Activated T-cell treated with anti-CD3 and anti-CD28 coated beads for 4 hours (primary cell): ENCODE data around the gene MAGI2.
"Not testable (repeated sequence)": the region's sequence is repeated elsewhere in the genome, so short reads cannot be mapped to it uniquely, and the experiment has no call there.

Source experiments
- DNase-seq: peaks from one replicate; pipeline ENCODE4 v3.0.0-alpha.2; 2020

MAGI2 gene

DNA sequence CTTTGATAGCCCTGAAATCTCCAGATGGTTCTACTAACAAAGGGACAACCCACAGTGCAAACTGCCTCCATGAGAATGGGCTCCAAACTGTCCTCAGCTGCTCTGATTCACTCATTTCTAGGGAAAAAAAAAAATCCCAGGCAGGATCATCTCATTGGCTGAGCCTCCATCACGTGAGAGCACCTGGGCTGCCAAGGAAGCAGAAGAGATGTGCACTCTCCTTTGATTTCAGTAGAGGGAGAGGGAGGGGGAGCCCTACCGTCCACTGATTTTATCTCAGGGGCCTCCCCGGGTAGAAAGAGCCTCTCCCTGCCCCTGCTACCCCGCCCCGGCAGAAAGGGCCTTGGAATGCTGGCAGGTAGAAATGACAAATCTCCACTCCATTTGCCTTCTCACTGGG lies 929.5 kb downstream of the MAGI2 start:
- DNase-seq, result no peak

DNA sequence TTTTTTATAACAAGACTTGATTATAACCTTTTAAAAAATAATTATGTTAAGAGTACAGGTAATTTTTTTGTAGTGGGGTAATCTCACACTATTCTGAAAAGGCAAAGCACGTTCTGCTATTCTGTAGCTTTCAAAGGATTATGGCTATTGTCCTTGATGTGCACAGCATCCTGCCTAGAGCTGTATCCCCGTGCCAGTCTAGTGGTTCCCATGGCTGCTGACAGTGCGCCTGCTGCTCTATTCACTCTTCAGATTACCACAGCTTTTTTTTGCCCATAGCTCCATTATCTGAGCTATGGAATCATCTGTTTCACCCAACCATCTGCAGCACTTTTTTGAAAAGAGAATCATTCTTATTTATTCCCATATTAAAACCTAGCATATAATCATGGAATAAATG lies 931.5 kb downstream of the MAGI2 start:
- DNase-seq, result no peak

- DNase-seq, result no peak
These were observed 937.0 kb downstream of the MAGI2 start for GRCh38 chr7:78516450-78516849.

DNA sequence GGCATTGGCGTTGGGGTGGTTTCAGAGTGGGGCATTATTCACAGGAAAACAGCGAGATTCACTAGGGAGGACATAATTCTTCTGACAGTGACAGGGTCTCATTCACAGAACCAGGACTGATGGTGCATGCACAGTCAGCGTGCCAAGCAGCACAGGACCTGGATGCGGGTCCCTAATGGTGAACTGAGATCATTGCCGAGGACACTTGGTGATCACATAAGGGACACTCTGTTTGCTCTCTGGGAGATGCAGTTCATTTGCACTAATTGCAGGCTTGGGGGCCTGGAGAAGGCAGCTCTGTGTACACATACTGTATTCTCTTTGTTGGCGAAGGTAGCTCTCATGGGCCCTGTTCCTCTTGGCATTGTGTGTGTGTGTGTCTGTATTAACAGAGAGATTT lies 938.8 kb downstream of the MAGI2 start:
- DNase-seq, result no peak

DNA sequence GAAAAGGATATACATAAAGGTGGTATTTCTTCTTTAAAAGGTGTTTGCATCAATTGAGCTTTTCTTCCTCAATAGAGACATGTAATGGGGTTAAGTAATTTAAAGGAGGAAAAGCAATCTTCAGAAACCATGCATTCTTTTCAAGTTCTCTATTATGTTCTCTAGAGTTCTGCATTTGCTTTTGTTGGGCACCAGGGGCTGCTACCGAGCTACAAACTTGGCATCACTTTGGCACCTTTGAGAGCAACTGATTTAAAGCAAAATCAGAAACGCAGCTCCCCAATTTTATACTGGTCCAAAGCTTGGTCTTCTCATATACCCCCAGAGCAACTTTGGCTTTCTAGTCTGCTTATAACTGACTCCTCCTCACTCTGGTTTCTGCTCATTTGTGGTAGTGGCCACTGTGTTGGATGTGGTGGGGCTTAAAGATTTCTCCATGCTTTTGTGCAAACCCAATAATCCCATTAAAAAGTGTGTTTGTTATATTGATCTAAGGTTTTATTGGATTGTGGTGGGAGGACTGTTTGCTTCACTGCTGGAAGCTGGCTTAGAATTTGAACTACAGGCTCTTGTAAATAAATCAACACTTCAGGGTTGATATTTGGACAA lies 942.8 kb downstream of the MAGI2 start:
- DNase-seq, result no peak

- DNase-seq, result not testable (repeated sequence)
These were observed 950.2 kb downstream of the MAGI2 start for GRCh38 chr7:78503301-78503700.

- no peak for DNase-seq
These were observed 952.4 kb downstream of the MAGI2 start for GRCh38 chr7:78501064-78501463.

- no peak for DNase-seq
These were observed 953.5 kb downstream of the MAGI2 start for GRCh38 chr7:78499971-78500370.

DNA sequence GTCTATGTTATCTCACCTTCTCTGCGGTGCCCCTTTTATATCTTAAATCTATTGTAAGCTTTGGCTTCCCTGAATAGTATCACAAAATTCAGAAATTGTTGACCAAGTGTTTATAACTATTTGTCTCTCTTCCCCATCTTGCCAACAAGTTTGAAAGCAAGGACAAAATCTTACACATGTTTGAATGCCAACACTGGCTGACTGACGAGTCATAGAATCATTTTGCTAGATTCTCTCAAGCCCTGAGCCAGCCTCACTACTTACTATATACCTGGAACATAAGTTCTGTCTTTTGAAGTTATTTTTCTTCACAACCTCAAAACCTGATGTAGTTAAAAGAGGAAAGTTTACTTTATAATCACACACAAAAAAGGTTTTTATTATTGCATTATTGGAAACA lies 954.2 kb downstream of the MAGI2 start:
- no peak for DNase-seq

DNA sequence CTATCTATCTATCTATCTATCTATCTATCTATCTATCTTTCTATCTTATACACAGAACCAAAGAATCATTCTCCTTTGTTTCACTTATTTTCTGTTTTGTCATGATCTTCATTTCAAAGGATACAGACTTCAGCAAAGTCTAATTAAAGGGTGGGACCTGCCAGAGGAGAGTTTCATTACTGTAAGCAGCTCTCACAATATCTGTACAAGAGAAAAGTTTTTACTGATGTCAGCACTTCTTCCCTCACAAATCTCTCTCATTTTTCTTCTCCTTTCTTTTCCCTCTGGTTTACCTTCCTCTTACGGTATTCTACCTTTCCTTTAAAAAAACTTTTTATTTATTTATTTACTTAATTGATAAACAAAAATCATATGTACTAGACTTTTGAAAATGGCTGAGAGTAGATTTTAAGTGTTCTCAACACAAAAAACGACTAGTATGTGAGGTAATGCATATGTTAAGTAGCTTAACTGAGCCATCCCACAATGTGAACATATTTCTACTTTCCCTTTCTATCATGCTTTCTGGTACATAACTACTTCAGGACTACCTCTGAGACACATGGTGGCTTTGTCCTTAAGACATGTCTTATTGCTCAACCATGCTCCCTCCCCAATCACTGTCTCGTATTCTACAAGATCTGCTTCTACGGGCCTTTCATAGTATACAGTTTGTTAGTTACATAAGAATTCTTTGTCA lies 955.6 kb downstream of the MAGI2 start:
- DNase-seq, result no peak

DNA sequence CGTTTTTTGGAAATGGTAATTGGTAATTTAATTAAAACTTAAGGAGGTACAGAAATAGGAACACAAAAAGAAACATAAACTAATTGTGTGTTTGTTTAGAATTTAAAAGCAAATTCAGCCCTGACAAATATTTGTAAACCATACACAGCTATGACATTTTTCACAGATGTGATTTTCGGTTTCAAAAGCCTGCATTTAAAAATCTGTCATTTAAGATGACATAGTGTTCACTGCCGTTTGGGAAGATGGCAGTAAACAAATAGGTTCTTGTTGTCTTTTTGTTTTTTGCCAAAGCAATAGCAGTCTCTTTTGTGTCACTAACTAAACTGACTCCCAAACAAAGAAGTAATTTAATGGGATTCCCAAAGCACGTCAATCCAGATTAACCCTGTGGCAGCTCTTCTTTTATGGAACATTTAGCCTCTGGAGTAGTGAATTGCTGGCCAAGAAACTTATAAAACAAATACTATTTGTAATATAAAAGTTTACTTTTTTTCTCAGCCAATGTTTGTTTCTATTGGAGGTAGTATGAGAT lies 957.3 kb downstream of the MAGI2 start:
- no peak for DNase-seq

DNA sequence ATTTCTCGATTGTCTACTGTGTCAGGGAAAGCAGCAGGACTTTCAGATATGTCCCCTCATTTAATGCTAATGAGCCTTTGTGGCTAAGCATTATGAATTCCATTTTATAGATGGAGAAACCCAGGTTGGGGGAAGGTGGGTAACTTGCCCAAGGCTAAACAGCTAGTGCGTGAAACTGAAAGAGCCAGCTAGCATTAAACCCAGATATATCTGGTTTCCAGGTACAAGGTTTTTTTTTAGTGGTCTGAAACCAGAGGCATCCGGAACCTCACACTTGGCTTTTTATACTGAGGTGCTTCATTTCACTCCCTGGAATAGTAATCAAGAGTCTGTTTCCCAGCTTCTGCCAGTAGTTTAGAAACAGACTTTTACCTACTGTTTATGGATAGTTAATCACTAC lies 960.1 kb downstream of the MAGI2 start:
- DNase-seq, result no peak

DNA sequence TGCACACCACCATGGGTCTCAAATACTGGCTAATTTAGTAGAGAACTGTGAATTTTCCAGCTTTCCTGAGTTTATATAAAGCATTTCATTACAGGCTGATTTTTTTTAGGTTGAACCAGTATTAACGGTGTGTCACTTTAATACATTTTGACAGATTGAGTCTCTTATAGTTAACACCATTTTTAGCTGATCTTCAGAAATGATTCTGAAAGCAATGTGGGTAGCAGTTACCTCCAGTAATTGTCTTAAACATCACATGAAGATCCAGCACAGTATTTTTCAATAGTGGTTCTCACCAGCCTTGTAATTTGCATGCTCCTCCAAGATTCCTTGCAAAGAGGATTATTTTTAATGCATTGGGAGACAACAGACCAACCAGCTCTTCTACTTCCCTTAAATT lies 961.3 kb downstream of the MAGI2 start:
- no peak for DNase-seq

- DNase-seq, result no peak
These were observed 962.9 kb downstream of the MAGI2 start for GRCh38 chr7:78490524-78490923.

- DNase-seq, result no peak
These were observed 963.8 kb downstream of the MAGI2 start for GRCh38 chr7:78489476-78490240.

GRCh38 chr7:78487464-78487863 lies 966.0 kb downstream of the MAGI2 start:
- no peak for DNase-seq

GRCh38 chr7:78479348-78479747 lies 974.1 kb downstream of the MAGI2 start:
- no peak for DNase-seq

DNA sequence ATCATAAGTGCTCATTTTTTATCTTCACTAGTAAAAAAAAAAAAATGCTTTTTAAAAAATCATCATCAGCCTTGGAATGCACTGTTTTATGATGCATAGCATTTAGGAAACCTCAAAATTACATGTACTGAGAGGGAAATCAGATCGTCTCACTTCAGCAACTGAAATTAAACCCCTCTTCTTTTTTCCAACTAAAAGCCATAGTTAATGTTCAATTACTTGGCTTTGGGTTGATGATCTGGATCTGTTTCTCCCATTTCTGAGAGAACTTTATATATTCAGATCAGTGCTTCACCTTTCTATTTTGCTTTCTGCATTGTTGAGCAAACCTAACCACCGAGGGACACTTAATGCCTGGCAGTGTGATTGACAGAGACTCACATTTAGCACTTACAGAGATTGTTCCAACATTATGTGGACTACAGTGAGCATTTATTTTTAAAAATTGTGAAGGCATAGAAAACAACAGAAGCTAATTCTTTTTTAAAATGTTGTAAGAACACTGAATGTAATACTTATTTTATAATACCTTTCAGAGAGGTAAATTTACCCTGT lies 976.5 kb downstream of the MAGI2 start:
- DNase-seq, result no peak

GRCh38 chr7:78473571-78474301 lies 979.7 kb downstream of the MAGI2 start:
- no peak for DNase-seq

GRCh38 chr7:78473021-78473420 lies 980.4 kb downstream of the MAGI2 start:
- DNase-seq, result no peak

DNA sequence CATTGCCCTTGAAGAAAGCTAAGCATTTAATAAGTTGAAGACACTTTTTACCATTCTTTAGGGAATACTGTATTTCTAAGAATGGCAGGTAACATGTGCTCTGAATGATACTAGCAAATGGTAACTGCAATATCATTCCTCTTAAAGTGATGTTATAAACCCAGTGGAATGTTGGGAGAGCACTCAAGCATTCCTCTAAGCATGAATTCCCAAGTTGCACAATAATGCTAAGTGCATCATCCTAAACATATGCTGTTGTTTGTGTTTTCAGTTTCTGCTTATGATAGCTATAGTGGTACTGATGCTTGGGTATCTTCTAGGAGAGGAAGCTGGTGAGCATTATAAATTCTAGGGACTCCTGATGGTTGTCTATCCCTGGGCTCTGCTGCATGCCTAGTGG lies 980.9 kb downstream of the MAGI2 start:
- DNase-seq, result no peak

- DNase-seq, result no peak
These were observed 987.6 kb downstream of the MAGI2 start for GRCh38 chr7:78465894-78466293.

DNA sequence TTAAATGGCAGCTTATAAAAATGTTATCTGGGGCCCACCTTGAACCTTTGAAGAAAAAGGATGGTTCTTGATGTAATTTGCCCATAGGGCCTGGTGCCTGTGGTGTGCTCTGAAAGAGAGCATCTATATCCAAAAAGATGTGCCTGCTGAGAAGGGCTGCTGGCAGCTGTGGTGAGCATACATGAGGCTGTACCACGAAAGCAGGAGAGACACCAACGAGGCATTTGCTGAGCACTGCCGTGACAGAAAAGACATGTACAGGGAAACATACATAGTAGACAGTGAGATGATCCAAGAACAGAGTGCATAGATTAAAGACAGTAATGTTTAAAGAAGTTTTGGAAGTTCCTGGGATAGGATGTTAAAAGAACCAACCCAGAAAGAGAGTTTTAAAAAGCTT lies 990.4 kb downstream of the MAGI2 start:
- no peak for DNase-seq
